NOMO-1 (cell line): ENCODE measurements around the gene ZNF423.

Experiments
- DNase-seq, 2 experiments: peaks; one replicate each; lab custom pipeline; 2025; ENCODE audit not compliant: unreplicated experiment in 2 of 2; lab: John Stamatoyannopoulos, UW

ZNF423 gene

DNA sequence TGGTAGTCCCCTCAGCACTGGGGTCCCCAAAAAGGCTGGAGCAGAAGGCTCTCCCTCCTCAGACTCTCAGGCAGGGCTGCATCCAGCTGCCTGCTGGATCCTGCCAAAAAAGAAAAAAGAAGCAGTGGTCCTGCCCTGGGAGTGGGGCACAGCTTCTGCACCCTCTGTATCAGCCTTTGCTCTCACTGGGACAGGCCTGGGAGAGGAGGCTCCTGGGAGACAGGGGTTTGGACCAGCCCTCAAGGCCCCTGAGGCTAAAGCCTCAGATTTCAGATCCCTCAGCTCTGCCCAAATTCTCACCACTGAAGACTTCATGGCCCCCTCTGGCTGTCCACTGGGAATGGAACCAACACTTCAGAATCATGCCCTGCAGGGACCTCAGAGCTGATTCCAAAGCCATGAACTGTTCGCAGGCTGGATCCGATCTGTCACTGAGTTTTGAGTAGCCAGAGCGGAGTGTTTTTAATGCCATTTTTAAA lies 385.4 kb downstream of the ZNF423 start:
- DNase-seq: no peak

DNA sequence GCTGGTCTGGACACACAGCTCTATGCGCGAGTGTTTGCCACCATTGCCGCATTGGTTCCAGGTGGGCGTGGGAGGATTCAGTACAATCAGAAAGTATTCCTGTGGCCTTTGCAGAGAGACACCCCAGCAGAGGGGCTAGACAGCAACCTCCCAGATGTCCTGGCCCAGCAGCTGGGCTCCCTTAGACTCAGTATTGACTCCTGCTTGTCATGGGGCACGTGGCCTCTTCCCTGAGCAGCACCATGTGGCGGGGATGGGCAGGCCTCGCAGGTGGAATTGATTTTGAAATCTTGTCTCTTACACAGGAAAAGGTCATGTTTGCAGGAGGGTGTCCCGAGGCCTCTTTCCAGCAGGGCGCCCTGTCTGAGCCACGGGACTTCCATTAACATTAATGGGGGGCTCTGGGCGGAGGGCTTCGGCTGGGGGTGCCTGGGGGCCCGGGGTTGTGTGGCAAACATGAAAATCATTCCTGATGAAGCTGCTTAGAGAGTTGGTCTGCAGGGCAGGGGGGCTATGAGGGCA lies 385.9 kb downstream of the ZNF423 start:
- DNase-seq: no peak

DNA sequence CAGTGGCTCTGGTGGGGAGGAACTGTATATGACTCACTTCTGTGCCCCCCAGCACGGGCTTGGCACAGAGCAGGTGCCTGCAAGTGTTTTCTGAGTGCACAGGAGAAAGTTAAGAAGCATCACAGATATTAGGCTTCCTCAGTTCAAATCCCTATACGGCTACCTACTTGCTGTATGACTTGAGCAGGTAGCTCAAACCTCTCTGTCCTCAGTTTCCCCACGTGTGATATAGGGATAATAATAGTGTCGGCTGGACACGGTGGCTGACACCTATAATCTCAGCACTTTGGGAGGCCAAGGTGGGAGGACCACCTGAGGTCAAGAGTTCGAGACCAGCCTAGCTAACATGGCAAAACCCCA lies 386.6 kb downstream of the ZNF423 start:
- no peak for DNase-seq

DNA sequence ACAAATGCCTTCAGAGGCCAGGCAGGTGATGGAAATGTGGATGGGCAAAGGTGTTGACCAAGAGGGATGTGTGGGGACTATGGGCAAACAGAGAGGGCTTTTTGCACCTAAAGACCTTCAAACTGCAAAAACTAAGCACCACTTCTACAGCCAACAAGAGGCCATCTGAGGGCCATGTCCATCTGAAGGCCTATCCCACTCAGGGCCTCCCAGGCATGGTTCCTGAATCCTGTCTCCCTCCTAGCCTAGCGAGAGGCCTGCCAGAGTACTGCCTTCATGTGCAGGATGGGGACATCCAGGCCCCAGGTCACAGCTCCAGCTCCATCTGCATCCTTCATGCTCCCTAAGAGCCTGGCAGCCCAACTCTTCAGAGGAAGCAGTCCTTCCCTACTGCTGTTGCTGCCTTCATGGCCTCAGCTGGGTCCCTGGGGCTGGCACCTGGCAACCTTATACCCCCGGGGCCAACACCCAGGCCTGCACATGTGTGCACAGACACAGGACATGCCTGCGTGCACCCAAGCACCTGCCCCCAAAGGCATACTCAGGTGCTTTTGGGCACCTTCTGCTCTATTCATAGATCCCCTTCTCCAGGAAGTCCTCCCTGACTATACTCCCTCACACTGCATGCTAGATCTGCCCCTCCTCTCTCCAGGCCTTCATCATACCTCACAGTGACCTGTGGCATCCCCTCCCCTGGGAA lies 387.2 kb downstream of the ZNF423 start:
- DNase-seq: no peak

DNA sequence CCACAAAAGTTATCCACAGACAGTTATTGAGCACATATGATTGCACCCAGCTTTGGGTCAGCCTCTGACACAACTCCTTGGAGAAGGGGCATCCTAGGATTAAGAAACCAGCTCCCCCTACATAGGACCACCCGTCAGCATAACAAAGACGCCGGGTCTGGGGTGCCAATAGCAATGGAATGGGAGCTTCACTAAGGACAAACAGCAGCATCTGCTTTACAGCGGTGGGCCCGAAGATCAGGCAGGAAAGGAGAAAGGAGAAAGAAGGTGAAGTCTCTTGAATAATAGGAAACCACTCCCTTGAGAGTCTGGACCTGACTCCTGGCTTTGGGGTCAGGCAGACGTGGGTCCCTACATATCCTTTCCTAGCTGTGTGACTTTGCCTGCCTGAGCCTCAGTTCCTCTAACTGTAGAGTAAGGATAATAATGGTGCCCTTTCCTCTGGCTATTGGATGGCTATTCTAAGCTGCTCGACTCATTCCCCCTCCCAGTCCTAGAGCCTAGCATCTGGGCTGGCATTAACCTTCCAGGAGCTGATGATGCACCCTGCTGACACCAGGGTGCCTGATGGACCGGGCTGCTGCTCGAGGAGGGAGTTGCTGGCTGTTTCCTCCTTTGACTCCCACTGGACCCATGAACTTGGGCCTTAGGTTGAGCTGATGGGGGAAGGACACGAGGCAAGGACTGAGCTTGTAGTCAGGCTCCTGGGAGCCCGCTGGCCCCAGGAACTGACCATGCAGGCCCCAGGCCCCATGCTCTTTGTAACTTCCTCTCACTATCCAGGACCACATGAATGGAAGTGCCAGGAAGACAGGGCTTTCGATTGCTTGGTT lies 388.2 kb downstream of the ZNF423 start:
- no peak for DNase-seq

DNA sequence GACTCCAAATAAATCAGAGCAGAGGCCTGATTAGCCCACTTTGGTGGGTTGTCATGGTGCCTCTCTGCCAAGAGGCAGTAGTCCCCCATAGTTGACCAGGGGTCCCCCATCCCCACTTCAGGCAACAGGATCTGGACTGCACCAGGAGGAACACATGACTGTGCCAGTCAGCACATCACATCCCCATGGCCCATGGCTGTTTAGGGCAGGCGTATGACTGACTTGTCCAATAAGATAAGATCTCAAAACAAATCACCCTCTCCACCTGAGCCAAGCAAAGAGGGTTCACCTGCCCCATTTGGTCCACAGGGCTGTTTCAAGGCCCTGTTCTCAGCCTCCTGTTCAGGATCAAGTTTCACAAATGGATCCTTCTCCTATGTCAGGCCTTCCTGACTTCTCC lies 389.0 kb downstream of the ZNF423 start:
- DNase-seq: no peak

DNA sequence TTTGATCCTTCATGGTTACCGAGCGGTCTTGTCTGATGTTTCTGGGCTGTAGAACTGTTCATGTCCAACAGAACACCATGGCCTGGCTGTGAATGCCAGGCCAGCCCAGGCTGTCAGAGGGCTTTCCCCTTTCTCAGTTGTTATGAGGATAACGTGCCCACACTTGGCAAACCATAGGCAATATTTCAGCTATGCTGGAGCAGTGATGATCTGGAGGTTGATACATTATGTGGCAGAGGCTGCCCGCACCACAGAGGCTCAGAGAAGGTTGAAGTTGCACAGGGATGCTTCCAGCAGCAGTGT lies 389.4 kb downstream of the ZNF423 start:
- DNase-seq: no peak

DNA sequence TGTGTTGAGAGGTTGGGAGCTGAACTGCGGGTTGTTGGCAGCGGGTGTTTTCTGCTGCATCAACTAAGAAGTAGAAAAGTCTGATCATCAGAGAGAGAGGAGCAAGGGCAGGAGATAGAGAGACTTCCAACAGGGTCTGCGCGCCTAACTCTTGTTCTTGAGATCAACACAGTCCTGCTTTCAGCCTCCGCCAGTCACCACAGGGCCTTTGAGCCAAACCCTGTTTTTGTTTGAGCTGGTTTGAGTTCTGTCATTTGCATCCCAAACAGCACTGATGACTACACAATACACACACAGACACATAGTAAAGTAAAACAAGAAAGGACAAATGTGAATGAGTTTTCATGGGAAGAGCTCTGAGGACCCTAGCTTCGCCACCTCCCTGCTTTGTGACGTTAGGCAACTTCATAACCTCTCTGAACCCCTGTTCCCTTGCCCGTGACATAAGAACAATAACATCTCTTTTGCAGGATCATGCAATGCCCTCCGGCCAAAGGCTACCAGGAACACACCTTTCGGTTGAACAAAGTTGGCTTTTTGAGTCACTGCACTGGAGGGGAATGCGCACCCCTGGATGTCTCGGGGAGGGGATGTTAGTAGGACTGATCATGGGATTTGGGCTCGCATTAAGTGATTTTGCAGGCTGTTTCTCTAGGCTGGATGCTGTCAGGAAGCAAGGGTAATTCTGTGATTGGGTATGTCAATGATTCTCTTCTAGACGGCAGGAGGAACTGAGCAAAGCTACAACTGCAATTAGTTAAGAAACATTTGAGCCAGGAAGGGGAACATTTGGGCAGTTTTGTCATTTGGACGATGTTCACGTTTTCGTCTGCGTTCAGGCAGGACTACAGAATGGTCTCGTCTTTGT lies 390.0 kb downstream of the ZNF423 start:
- DNase-seq: no peak

DNA sequence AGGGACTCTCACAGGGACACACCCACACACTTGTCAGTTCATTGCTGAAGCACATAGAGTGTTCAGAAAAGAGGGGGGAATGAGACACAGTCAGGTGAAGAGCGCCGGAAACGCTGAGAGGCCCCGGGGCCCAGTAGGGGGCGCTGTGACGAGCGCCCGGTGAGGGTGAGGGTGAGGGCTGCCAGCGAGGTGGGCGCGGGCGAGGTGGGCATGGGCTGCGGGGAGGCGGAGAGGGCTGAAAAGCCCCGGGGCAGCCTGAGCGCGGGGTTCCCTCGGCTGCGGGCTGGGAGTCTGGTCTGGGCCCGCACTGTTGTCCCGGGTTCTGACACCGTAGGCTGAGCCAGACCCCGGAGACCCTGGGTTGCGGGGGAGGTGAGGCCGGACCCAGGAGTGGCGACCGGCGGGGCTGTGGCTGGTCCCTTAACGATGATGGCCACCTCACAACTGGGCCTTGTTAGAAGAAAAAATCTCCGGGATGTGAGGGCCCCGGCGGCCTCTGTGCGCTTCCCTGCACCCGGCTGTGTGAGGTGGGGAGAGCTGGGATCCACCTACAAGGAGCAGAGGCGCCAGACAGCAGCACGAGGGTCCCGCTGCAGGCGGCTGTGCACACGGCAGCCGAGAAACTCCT lies 390.9 kb downstream of the ZNF423 start:
- DNase-seq: no peak

DNA sequence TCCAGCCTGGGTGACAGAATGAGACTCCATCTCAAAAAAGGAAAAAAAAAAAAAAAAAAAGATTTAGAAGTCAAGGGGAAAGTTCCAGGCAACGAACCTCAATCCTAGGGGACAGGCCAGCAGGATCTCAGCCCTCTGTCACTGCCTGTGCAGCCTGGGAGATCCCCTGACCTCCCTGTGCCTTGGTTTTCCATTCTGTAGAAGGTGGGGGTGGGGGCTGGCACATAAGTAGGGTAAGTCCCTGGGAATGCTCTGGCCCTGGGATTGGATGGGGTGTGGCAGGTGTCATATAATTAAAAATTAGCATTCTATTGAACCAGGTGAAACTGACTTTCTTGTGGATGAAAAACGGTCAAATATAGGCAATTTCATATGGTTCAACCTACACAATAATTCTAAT lies 391.8 kb downstream of the ZNF423 start:
- no peak for DNase-seq

DNA sequence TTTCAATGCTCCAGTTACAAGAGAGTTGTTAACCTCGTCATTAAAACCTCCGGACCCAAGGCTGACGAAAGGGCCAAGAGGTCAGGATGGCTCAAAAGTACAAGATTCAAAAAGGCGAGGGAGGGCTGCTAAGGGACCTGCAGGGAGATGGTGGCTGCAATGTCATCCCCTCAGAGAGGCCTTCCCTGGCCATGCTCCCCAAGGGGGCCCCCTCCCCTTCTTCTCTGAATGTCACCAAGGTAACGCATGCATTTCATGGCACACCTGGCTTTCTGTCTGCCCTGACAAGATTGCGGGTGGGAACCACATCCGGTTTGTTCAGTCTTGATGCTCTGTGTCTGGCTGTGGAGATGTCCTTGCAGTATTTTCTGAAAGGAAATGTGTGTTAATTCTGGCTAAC lies 392.4 kb downstream of the ZNF423 start:
- no peak for DNase-seq

DNA sequence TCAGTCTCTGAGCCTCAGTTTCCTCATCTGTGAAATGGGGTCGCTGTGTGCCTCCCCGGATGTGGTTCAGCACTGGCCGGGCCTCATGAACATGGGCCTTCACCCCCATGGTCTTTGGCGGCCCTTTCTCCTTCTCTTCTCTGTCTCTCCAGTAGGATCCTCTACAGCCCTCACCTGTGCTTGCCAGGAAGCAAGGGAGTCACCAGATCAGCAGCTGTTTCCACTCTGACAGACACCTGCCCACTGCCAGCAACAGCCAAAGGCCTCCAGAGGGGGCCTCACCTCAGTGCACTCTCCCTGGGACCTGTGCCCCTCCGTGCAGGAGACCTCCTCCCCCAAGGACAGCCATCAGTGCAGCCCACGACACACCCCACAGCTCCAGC lies 392.9 kb downstream of the ZNF423 start:
- DNase-seq: no peak

DNA sequence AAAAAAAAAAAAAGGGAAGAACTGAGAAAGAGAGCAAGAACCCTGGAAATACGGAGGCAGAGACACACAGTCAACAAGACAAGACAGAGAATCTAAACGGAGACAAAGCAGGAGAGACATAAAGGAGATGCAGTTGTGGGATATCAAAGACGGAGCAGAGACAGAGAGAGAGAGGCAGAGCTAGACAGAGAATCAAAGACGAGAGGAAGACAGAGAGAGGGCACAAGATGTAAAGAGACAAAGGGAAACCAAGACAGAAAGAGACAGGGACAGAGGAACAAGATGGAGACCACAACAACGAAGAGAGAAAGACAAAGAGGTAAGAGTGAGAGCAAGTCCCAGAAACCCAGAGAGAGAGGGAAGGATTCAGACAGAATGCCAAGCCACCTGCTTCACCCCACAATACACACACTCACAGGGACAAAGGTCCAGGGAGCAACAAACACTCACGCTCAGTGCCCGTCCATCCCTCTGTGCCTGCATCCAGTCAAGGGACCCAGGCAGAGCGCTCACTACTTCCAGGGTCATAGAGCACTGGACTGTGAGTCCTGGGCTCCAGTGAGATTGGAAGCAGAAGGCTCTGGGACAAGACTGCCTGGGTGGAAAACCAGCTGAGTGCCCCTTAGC lies 393.4 kb downstream of the ZNF423 start:
- DNase-seq: no peak

DNA sequence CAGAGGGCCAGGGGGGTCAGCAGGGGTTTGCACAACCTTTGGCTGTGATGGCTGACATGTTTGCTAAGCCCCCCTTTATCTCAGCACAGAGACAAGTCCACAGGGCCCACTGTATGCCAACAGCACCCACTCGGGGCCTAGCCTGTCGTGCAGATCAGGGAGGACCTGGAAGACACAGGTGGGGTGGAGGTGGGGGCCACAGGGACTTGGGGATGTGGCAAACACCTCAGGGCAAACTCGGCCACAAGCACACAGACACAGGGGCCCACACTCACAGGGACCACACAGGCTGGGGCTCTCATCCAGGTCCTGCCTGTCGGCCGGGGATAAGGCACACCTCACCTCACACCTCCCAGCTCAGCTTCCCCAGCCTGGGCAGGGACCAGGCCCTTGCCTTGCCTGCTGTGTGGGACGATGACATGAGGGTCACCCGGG lies 394.4 kb downstream of the ZNF423 start:
- DNase-seq: no peak

DNA sequence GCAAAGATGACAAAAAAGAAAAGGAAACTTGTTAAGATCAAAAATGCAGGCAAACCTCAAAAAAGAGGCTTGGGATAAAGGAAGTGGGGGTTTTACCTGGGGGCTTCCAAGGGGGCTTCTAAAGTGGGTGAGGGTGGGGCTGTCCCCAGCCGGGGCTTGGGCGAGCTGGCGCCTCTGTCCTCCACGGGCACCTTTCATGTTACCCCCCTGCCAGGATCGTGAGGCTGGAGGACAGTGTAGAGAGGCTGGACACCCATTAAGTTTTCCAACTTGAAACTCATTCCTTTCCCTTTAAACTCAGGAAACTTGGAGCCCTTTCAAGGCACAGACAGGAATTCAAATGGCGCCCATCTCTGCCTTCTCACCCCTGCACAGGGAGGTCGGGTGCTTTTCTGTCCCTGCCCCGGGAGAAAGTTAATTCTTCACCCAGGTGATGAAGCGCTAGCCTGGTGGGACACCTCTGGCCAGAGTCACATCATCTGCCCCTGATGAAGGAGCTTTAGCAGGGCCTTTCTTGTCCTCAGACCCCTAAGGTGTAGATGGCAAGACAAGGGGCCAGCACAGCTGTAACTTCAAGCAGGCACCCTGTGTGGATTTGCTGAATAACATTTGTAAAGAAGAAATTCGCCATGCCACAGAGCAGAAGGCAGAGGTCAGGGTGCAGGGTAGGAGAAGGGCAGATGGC lies 395.0 kb downstream of the ZNF423 start:
- DNase-seq: no peak

DNA sequence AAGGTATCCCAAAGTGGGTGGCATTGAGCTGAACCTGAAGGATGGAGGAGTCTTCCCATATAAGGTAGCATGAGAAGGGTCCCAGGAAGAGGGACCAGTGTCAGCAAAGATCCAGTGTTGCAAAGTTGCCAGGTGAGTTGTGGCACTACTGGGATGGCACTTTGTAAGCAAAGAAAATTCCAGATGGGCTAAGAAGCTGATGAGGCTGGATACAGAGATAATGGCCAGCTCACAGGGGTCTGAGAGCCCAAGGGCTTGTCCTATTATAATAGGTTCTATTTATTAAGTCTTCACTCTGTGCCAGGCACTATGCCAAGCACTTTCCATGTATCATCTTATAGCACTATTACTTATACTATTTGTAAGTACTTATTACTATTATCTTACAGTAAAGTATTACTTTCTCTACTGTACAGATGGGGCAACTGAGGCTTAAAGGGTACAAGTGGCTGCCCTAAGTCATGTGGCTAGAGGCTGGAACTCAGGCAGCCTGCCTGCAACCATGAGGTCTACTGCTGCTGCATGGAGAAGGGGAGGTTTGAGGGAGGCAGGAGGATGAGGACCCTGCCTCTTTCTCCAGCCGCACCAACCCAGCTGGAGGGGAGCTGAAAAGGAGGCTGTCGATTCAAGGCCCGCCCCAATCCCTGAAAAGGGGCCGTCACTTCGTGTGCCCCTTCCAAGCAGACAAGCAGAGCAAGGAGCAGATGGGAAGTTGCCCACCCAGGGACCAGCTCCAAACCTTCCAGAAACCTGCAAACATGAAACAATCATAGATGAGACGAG lies 395.8 kb downstream of the ZNF423 start:
- no peak for DNase-seq

DNA sequence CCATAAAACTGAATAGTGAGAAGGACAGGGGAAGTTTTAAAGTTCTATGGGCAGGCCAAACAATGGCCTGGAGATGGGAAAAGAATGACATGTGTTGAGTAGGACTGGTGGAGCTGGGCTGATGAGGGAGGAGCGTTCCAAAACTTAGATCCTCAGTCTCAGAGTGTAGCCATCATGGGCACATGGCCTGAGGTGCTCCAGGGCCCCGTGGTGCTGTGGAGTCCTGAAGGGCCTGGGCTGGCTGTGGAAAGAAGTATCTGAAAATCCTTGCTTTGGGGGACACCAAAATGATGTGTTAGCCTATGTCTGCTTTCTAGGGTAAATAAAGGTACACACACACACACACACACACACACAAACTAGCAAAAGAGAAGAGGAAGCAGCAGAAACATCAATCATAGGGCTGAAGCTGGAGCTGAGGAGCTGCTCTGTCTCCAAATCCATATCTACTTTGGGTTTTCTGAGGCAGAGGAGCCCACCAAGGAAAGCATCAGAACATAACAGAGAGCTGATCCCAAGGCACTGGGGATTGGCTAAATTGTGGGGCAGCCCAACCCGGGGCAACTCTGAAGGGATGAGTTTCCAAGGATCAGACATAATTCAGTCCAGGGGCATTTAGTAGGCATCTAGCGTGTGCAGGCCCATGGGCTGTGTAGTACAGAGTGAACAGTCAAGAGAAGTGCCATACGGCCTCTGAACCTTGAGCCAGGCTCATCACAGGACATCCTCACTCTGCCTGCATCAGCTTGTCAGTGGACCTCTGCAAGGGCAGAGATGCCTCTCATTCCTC lies 397.1 kb downstream of the ZNF423 start:
- DNase-seq: no peak

DNA sequence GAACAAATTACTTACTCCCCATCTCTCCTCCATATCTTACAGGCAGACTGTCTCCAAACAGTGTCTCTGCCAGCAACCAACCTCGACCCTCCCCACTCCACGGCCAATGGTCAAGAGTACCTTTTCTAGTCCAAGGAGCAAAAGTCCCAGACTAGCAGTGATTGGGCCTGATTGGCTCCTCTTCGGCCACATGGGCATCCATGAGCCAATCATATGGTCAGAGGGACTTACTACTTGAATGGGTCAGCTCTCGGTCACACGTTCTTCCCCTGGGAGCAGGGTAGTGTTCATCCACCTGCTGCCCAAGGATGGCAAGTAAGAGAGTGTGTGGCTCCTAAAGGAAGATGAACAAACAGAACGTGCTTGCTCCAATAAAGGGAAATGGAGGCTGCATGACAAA lies 397.7 kb downstream of the ZNF423 start:
- no peak for DNase-seq
